Gastrocnemius medialis (tissue), 4 donors: Measurements from ENCODE around the gene PDE8A.

Experiments
- POLR2A ChIP-seq, 2 donors: fragments of 450-650 bp; IDR thresholded peaks; one replicate each; pipeline ENCODE4 v1.6.1; 2017; ENCODE audit warnings: antibody characterized with exemption in 2 of 2, mild to moderate bottlenecking in 2 of 2, moderate library complexity in 2 of 2
- TF ChIP-seq, protein P1 (sequence below), 5 experiments: fragments of 450-650 bp in 3 of 5; fragments of 200-600 bp in 2 of 5; sonication (generic) in 2 of 5; IDR thresholded peaks in 4 of 5; conservative IDR thresholded peaks in 1 of 5; 1 replicate in 4 of 5; 2 replicates in 1 of 5; pipeline ENCODE4 v1.5.1; 2016 to 2019; ENCODE audit warnings: antibody characterized with exemption in 5 of 5, mild to moderate bottlenecking in 3 of 5, moderate library complexity in 3 of 5

DNA sequence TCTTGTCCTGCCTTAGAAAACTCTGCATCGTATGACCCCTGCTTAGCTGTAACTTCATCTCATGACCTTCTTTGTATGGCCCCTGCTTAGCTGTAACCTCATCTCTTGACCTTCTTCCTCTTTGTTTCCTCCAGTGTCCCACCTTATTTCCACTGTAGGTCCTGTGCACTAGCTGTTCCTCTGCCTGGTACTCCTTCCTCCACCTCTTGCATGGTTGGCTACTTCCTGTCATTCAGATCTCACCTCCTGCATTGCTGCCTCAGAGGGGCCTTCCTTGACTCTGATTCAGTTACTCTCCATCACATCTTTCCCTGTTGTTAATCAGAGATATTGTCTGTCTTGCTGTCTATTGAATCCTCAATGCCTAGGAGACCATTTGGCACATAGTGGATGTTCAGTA lies 63.2 kb downstream of the PDE8A start:
- TF ChIP-seq, protein P1, sequence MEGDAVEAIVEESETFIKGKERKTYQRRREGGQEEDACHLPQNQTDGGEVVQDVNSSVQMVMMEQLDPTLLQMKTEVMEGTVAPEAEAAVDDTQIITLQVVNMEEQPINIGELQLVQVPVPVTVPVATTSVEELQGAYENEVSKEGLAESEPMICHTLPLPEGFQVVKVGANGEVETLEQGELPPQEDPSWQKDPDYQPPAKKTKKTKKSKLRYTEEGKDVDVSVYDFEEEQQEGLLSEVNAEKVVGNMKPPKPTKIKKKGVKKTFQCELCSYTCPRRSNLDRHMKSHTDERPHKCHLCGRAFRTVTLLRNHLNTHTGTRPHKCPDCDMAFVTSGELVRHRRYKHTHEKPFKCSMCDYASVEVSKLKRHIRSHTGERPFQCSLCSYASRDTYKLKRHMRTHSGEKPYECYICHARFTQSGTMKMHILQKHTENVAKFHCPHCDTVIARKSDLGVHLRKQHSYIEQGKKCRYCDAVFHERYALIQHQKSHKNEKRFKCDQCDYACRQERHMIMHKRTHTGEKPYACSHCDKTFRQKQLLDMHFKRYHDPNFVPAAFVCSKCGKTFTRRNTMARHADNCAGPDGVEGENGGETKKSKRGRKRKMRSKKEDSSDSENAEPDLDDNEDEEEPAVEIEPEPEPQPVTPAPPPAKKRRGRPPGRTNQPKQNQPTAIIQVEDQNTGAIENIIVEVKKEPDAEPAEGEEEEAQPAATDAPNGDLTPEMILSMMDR (IDR thresholded peaks at IDR 0.05 in 4 of 5, conservative IDR thresholded peaks at IDR 0.05 in 1 of 5) = no peak
- no peak for TF ChIP-seq POLR2A (IDR thresholded peaks at IDR 0.05)
